Adrenal gland (tissue), 12 donors: Measurements from ENCODE around the gene TCN2. TPM values are rescaled to one million over a fixed set of nuclear protein-coding genes. Genes with fewer than 3 reads are reported as not detected.
"Not testable (repeated sequence)": the region's sequence is repeated elsewhere in the genome, so short reads cannot be mapped to it uniquely, and the experiment has no call there.

Source experiments
- DNase-seq, 7 donors: peaks; one replicate each; pipeline ENCODE4 v3.0.0-alpha.2; 2019 to 2020
- H3K27ac ChIP-seq, 5 donors: fragments of 200-600 bp; sonication (generic) in 4 of 5; 1 replicate in 3 of 5; 2 replicates in 2 of 5; pipeline versions ENCODE4 v1.5.1 to v1.8.0; 2016 to 2020; ENCODE audit warnings: mild to moderate bottlenecking in 1 of 5
- H3K27me3 ChIP-seq: fragments of 200-600 bp; 2 replicates; pipeline ENCODE4 v1.8.0; 2021
- H3K36me3 ChIP-seq, 2 donors: fragments of 200-600 bp; replicated peaks in 1 of 2; 1 replicate in 1 of 2; 2 replicates in 1 of 2; pipeline versions ENCODE4 v1.5.1 to v1.8.0; 2018 to 2022
- H3K4me1 ChIP-seq, 2 donors: fragments of 200-600 bp; replicated peaks in 1 of 2; 1 replicate in 1 of 2; 2 replicates in 1 of 2; pipeline versions ENCODE4 v1.5.1 to v1.8.0; 2018 to 2021
- H3K4me3 ChIP-seq, 4 donors: fragments of 200-600 bp; sonication (generic) in 3 of 4; one replicate each; pipeline ENCODE4 v1.5.1; 2016 to 2018
- H3K9me3 ChIP-seq, 3 donors: fragments of 200-600 bp; sonication (generic) in 1 of 3; replicated peaks in 1 of 3; 1 replicate in 2 of 3; 2 replicates in 1 of 3; pipeline versions ENCODE4 v1.5.1 to v1.8.0; 2016 to 2021
- POLR2A ChIP-seq, 2 donors: fragments of 450-650 bp; IDR thresholded peaks; one replicate each; pipeline ENCODE4 v1.6.1; 2017; ENCODE audit warnings: antibody characterized with exemption in 2 of 2, mild to moderate bottlenecking in 2 of 2, moderate library complexity in 1 of 2
- WGBS, 4 donors: extraction: QIAGEN DNeasy Blood & Tissue Kit in 2 of 4; methylation state at CpG; one replicate each; pipeline versions ENCODE4 v1.1.5 to v1.1.7; 2013 to 2017; 5-methylcytosine and 5-hydroxymethylcytosine counted together
- intact Hi-C, 2 donors: fragments of 100-400 bp; cut with DNase I; formaldehyde crosslinking; loops; one replicate each; pipeline versions ENCODE4 v1.14.1 to v1.15.0; 2022 to 2023
- polyA plus RNA-seq, 3 donors: library from polyadenylated mRNA; stranded (reverse); fragments of 200-250 nt in 2 of 3; fragments of 350-450 nt in 1 of 3; fragmentation: Illumina TruSeq in 1 of 3; extraction: RNeasy Lipid Tissue Mini Kit (QIAGEN cat#74804) in 1 of 3; gene quantifications; one replicate each; pipeline ENCODE4 v1.2.3, GENCODE V29; 2013 to 2014
- total RNA-seq, 9 donors: library from RNA; depleted of rRNA in 4 of 9; stranded (reverse); fragments of >200 nt in 4 of 9; fragments of 120-200 nt in 1 of 9; fragmentation: NEBNext Ultra II Directional in 1 of 9; extraction: Animal tissue kit (Norgen Biotek cat#: 25700) in 1 of 9; gene quantifications; one replicate each; pipeline versions ENCODE4 v1.1.0 to v1.2.4, GENCODE V29; 2013 to 2023
- TF ChIP-seq, protein P1 (sequence below), 6 experiments: fragments of 450-650 bp in 4 of 6; fragments of 200-600 bp in 2 of 6; sonication (generic) in 1 of 6; IDR thresholded peaks; 1 replicate in 5 of 6; 2 replicates in 1 of 6; pipeline versions ENCODE4 v1.5.1 to v1.8.0; 2016 to 2021; ENCODE audit warnings: antibody characterized with exemption in 6 of 6, mild to moderate bottlenecking in 2 of 6, moderate library complexity in 1 of 6
- donor health status: healthy with polysubstance abuse.
- donor health status: Bipolar disorder and iron deficiency.
- donor health status: DM: yes; HTN: yes; CAD: no.
- donor health status: DM: no; HTN: no; CAD: no.
- donor health status: DM: no; HTN: no; CAD: no.
- donor health status: DM: yes; HTN: yes; CAD: no.

The TCN2 gene
- total and polyA plus RNA-seq, 12 donors: 12.8 to 108 (median 49.9) TPM

- no peak overlapping the region for H3K27ac ChIP-seq
- intact Hi-C loops: no loop called here
Measured at GRCh38 chr22:30673136-30673535, 66.2 kb downstream of the TCN2 start.

DNA sequence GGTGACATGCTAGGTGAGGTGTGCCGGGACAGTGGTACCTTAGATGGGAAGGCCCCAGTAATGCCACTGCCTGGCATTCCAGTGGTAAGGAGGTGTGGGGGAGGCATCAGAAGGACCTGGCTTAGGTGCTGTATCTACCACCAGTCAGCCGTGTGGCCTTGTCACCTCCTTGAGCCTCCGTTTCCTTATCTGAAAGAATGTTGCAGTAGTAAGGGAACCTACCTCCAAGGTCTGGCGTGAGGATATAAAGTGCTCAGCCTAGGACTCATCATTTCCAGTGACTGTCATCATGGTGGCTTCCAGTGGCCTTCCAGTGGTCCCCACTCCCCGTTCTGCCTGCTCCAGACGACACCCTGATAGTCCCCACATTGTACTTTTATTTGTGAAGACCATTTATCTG is 67.5 kb downstream of the TCN2 start:
- no peak for DNase-seq
- Histone ChIP-seq H3K4me1 (no peaks in the 10 kb centered on the region), H3K9me3 (no peaks in the 10 kb centered on the region), H3K4me3 (no peak overlapping the region), H3K27ac (no peak overlapping the region), H3K36me3 (no peaks in the 10 kb centered on the region), H3K27me3 (no peaks in the 10 kb centered on the region)
- WGBS, 4 donors: 72 to 87% (median 84%) methylated on average over 3 to 6 of the region's 6 CpGs
- TF ChIP-seq POLR2A (IDR thresholded peaks at IDR 0.05): no peak
- intact Hi-C loops: no loop called here

More at GRCh38 chr22:30673136-30673535, 66.2 kb downstream of the TCN2 start:
- H3K4me3 ChIP-seq: no peak overlapping the region
- H3K4me1 ChIP-seq: peaks cover 0 to 4% of the 10 kb centered on the region in 2 donors
- H3K36me3 ChIP-seq: no peaks in the 10 kb centered on the region
- WGBS, 4 donors: 86 to 98% (median 89%) methylated on average over 4 of the region's 4 CpGs
- no peaks in the 10 kb centered on the region for H3K9me3 ChIP-seq
- H3K27me3 ChIP-seq: no peaks in the 10 kb centered on the region
- no peak for DNase-seq
- no peak for TF ChIP-seq POLR2A (IDR thresholded peaks at IDR 0.05)
- TF ChIP-seq, protein P1, sequence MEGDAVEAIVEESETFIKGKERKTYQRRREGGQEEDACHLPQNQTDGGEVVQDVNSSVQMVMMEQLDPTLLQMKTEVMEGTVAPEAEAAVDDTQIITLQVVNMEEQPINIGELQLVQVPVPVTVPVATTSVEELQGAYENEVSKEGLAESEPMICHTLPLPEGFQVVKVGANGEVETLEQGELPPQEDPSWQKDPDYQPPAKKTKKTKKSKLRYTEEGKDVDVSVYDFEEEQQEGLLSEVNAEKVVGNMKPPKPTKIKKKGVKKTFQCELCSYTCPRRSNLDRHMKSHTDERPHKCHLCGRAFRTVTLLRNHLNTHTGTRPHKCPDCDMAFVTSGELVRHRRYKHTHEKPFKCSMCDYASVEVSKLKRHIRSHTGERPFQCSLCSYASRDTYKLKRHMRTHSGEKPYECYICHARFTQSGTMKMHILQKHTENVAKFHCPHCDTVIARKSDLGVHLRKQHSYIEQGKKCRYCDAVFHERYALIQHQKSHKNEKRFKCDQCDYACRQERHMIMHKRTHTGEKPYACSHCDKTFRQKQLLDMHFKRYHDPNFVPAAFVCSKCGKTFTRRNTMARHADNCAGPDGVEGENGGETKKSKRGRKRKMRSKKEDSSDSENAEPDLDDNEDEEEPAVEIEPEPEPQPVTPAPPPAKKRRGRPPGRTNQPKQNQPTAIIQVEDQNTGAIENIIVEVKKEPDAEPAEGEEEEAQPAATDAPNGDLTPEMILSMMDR (IDR thresholded peaks at IDR 0.05): no peak

DNA sequence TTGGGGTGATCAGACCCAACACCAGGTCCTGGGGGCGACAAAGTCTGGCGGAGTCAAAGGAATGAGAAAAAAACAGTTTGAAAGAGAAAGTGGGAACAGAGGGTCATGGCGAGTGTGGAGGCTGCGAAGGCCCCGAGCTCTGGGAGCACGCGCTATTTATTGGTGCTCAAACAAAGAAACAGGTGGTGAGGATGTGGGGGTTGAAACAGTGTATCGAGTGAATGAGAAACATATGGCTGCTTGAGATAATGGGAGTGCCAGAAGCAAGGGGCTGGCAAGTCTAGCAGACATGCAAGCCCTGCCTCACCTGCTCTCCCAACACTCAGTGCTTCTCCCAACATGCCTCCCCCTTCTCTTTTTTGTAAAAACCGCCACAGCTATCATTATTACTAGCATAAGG is 68.5 kb downstream of the TCN2 start:
- intact Hi-C loops: no loop called here
- Histone ChIP-seq H3K4me1 (no peaks in the 10 kb centered on the region), H3K9me3 (no peaks in the 10 kb centered on the region), H3K36me3 (no peaks in the 10 kb centered on the region), H3K27ac (no peak overlapping the region), H3K4me3 (no peak overlapping the region), H3K27me3 (no peaks in the 10 kb centered on the region)
- WGBS, 4 donors: 86 to 92% (median 89%) methylated on average over 9 of the region's 9 CpGs
- TF ChIP-seq, protein P1 (IDR thresholded peaks at IDR 0.05): no peak
- no peak for TF ChIP-seq POLR2A (IDR thresholded peaks at IDR 0.05)
- no peak for DNase-seq

- H3K36me3 ChIP-seq, DNase-seq, H3K27me3 ChIP-seq, H3K4me1 ChIP-seq, H3K27ac ChIP-seq, H3K4me3 ChIP-seq, H3K9me3 ChIP-seq, intact Hi-C loops: not testable (repeated sequence)
- 79 to 88% (median 81%) methylated on average over 3 of the region's 3 CpGs for WGBS, 4 donors
Measured at GRCh38 chr22:30676565-30676964, 69.6 kb downstream of the TCN2 start.

Other genes starting within 250 kb of the TCN2 start
- 10 to 100 TPM in 5 of 9 donors, 1 to 10 TPM in 4; 7.7 to 20.1 (median 10.1) TPM for gene RNF215, start 219.8 kb upstream of the TCN2 start, total RNA-seq
- gene RNF215, start 219.8 kb upstream of the TCN2 start, polyA plus RNA-seq: 10 to 100 TPM in 2 of 3 donors, 1 to 10 TPM in 1; 2.0 to 17.4 (median 17.1) TPM
- 1 to 10 TPM in 8 of 9 donors, under 1 TPM in 1; 0.78 to 7.7 (median 4.9) TPM for gene SEC14L2, start 210.2 kb upstream of the TCN2 start, total RNA-seq
- 1 to 10 TPM in 2 of 3 donors, under 1 TPM in 1; 0.99 to 3.1 (median 2.1) TPM for gene SEC14L2, start 210.2 kb upstream of the TCN2 start, polyA plus RNA-seq
- 10 to 100 TPM; 10.4 to 36.3 (median 14.0) TPM for gene MTFP1, start 181.4 kb upstream of the TCN2 start, total RNA-seq
- gene MTFP1, start 181.4 kb upstream of the TCN2 start, polyA plus RNA-seq: 10 to 100 TPM; 13.7 to 19.7 (median 16.3) TPM
- under 1 TPM in 1 of 9 donors, not detected in 8; 0.27 TPM for gene SEC14L3, start 135.2 kb upstream of the TCN2 start, total RNA-seq
- not detected for gene SEC14L3, start 135.2 kb upstream of the TCN2 start, polyA plus RNA-seq
- gene SEC14L4, start 101.5 kb upstream of the TCN2 start, total RNA-seq: 1 to 10 TPM in 6 of 9 donors, under 1 TPM in 3; 0.17 to 2.6 (median 1.1) TPM
- gene SEC14L4, start 101.5 kb upstream of the TCN2 start, polyA plus RNA-seq: under 1 TPM; 0.29 to 0.64 (median 0.47) TPM
- gene SEC14L6, start 60.4 kb upstream of the TCN2 start, total RNA-seq: 1 to 10 TPM in 5 of 9 donors, under 1 TPM in 3, not detected in 1; 0.19 to 4.3 (median 1.3) TPM
- 1 to 10 TPM in 1 of 3 donors, under 1 TPM in 2; 0.32 to 1.5 (median 0.74) TPM for gene SEC14L6, start 60.4 kb upstream of the TCN2 start, polyA plus RNA-seq
- gene GAL3ST1, start 32.5 kb upstream of the TCN2 start, total RNA-seq: under 1 TPM in 2 of 9 donors, not detected in 7; 0.31 to 0.33 TPM
- under 1 TPM in 2 of 3 donors, not detected in 1; 0.57 to 0.72 TPM for gene GAL3ST1, start 32.5 kb upstream of the TCN2 start, polyA plus RNA-seq
- gene PES1, start 15.3 kb upstream of the TCN2 start, total RNA-seq: 100 to 1,000 TPM in 1 of 9 donors, 10 to 100 TPM in 8; 46.0 to 105 (median 60.1) TPM
- gene PES1, start 15.3 kb upstream of the TCN2 start, polyA plus RNA-seq: 100 to 1,000 TPM in 1 of 3 donors, 10 to 100 TPM in 2; 63.6 to 117 (median 68.5) TPM
- 1 to 10 TPM in 8 of 9 donors, under 1 TPM in 1; 0.60 to 7.0 (median 3.8) TPM for gene SLC35E4, start 28.6 kb downstream of the TCN2 start, total RNA-seq
- 1 to 10 TPM; 1.3 to 2.0 (median 2.0) TPM for gene SLC35E4, start 28.6 kb downstream of the TCN2 start, polyA plus RNA-seq
- gene DUSP18, start 60.7 kb downstream of the TCN2 start, total RNA-seq: 1 to 10 TPM; 3.9 to 8.9 (median 6.2) TPM
- 1 to 10 TPM; 1.4 to 5.0 (median 3.8) TPM for gene DUSP18, start 60.7 kb downstream of the TCN2 start, polyA plus RNA-seq
- 10 to 100 TPM; 15.2 to 35.6 (median 24.3) TPM for gene OSBP2, start 87.7 kb downstream of the TCN2 start, total RNA-seq
- 10 to 100 TPM in 2 of 3 donors, 1 to 10 TPM in 1; 7.3 to 13.4 (median 11.7) TPM for gene OSBP2, start 87.7 kb downstream of the TCN2 start, polyA plus RNA-seq